Liver (tissue), 9 donors: ENCODE data around the gene IL13. TPM values are rescaled to one million over a fixed set of nuclear protein-coding genes. Genes with fewer than 3 reads are reported as not detected.

ENCODE experiments used
- DNase-seq: peaks from one replicate; pipeline ENCODE4 v3.0.0-alpha.2; 2017; ENCODE audit warnings: low spot score
- H3K27ac ChIP-seq, 2 donors: one replicate each; pipeline ENCODE4 v1.7.0; 2013; ENCODE audit warnings: inconsistent platforms in 2 of 2, low read length in 2 of 2, control low read depth in 1 of 2, low read depth in 1 of 2, mild to moderate bottlenecking in 1 of 2
- H3K27me3 ChIP-seq, 4 donors: one replicate each; pipeline versions ENCODE4 v1.6.1 to v1.7.0; 2013; ENCODE audit warnings: low read length in 3 of 4, inconsistent platforms in 1 of 4, mild to moderate bottlenecking in 1 of 4, moderate library complexity in 1 of 4; ENCODE audit not compliant: control insufficient read depth in 4 of 4, insufficient read depth in 4 of 4
- H3K36me3 ChIP-seq, 4 donors: one replicate each; pipeline versions ENCODE4 v1.6.1 to v1.7.0; 2013; ENCODE audit warnings: low read length in 3 of 4, mild to moderate bottlenecking in 3 of 4, low read depth in 1 of 4, moderate library complexity in 1 of 4; ENCODE audit not compliant: control insufficient read depth in 4 of 4, insufficient read depth in 3 of 4
- H3K4me1 ChIP-seq, 4 donors: one replicate each; pipeline versions ENCODE4 v1.6.1 to v1.7.0; 2013; ENCODE audit warnings: low read length in 3 of 4, mild to moderate bottlenecking in 3 of 4, moderate library complexity in 1 of 4; ENCODE audit not compliant: control insufficient read depth in 4 of 4, insufficient read depth in 4 of 4
- H3K4me3 ChIP-seq, 3 donors: one replicate each; pipeline versions ENCODE4 v1.6.1 to v1.7.0; 2013; ENCODE audit warnings: low read length in 3 of 3, control low read depth in 1 of 3, low read depth in 1 of 3, mild to moderate bottlenecking in 1 of 3
- H3K9ac ChIP-seq, 2 donors: one replicate each; pipeline ENCODE4 v1.7.0; 2013; ENCODE audit warnings: low read length in 2 of 2, mild to moderate bottlenecking in 2 of 2, moderate library complexity in 2 of 2, control low read depth in 1 of 2, low read depth in 1 of 2
- H3K9me3 ChIP-seq, 4 donors: one replicate each; pipeline versions ENCODE4 v1.6.1 to v1.7.0; 2013; ENCODE audit warnings: low read length in 3 of 4; ENCODE audit not compliant: control insufficient read depth in 4 of 4
- EGR1 ChIP-seq, 2 donors: IDR thresholded peaks; 2 replicates each; pipeline ENCODE4 v1.6.1; 2016 to 2018; ENCODE audit warnings: antibody characterized with exemption in 2 of 2, low read depth in 2 of 2
- FOXA1 ChIP-seq: IDR thresholded peaks from 2 replicates; pipeline ENCODE4 v1.6.1; 2016; ENCODE audit warnings: antibody characterized with exemption
- FOXA2 ChIP-seq: IDR thresholded peaks from 2 replicates; pipeline ENCODE4 v1.6.1; 2016; ENCODE audit warnings: antibody characterized with exemption
- GABPA ChIP-seq, 2 donors: IDR thresholded peaks in 1 of 2; conservative IDR thresholded peaks in 1 of 2; 2 replicates each; pipeline ENCODE4 v1.6.1; 2016; ENCODE audit warnings: antibody characterized with exemption in 2 of 2, mild to moderate bottlenecking in 1 of 2, moderate library complexity in 1 of 2
- HNF4A ChIP-seq, 2 donors: conservative IDR thresholded peaks; 2 replicates each; pipeline ENCODE4 v1.6.1; 2016; ENCODE audit warnings: antibody characterized with exemption in 2 of 2, mild to moderate bottlenecking in 2 of 2
- HNF4G ChIP-seq: IDR thresholded peaks from 2 replicates; pipeline ENCODE4 v1.6.1; 2016; ENCODE audit warnings: antibody characterized with exemption
- JUND ChIP-seq, 2 donors: IDR thresholded peaks; 2 replicates each; pipeline ENCODE4 v1.6.1; 2016; ENCODE audit warnings: antibody characterized with exemption in 2 of 2
- MAX ChIP-seq: IDR thresholded peaks from 2 replicates; pipeline ENCODE4 v1.6.1; 2016; ENCODE audit warnings: antibody characterized with exemption
- NR2F2 ChIP-seq: IDR thresholded peaks from 2 replicates; pipeline ENCODE4 v1.6.1; 2016; ENCODE audit warnings: antibody characterized with exemption
- RAD21 ChIP-seq, 2 donors: IDR thresholded peaks; 2 replicates each; pipeline ENCODE4 v1.6.1; 2016; ENCODE audit warnings: antibody characterized with exemption in 2 of 2, mild to moderate bottlenecking in 2 of 2
- REST ChIP-seq: IDR thresholded peaks from 2 replicates; pipeline ENCODE4 v1.6.1; 2016; ENCODE audit warnings: antibody characterized with exemption, mild to moderate bottlenecking
- RXRA ChIP-seq, 2 donors: IDR thresholded peaks; 2 replicates each; pipeline ENCODE4 v1.6.1; 2017 to 2018; ENCODE audit warnings: antibody characterized with exemption in 2 of 2, mild to moderate bottlenecking in 1 of 2
- TAF1 ChIP-seq: conservative IDR thresholded peaks from 2 replicates; pipeline ENCODE4 v1.6.1; 2016; ENCODE audit warnings: antibody characterized with exemption, mild to moderate bottlenecking
- YY1 ChIP-seq: IDR thresholded peaks from 2 replicates; pipeline ENCODE4 v1.6.1; 2016; ENCODE audit warnings: antibody characterized with exemption, mild to moderate bottlenecking
- ZBTB33 ChIP-seq: IDR thresholded peaks from 2 replicates; pipeline ENCODE4 v1.6.1; 2016; ENCODE audit warnings: antibody characterized with exemption
- WGBS: extraction: QIAGEN DNeasy Blood & Tissue Kit; methylation state at CpG from one replicate; pipeline ENCODE4 v1.1.7; 2013; 5-methylcytosine and 5-hydroxymethylcytosine counted together
- polyA plus RNA-seq, 2 donors: library from polyadenylated mRNA; stranded (reverse) in 1 of 2; unstranded in 1 of 2; fragments of 200-250 nt in 1 of 2; fragments of >200 nt in 1 of 2; fragmentation: Nextera tagmentation in 1 of 2; extraction: Ambion mirVana in 1 of 2; gene quantifications; one replicate each; pipeline versions ENCODE4 v1.2.1 to v1.2.3, GENCODE V29; 2013 to 2015
- total RNA-seq, 2 donors: library from RNA; depleted of rRNA; stranded (reverse); fragments of >200 nt; gene quantifications; one replicate each; pipeline ENCODE4 v1.2.3, GENCODE V29; 2014
- TF ChIP-seq, protein P1 (sequence below): fragments of 150-350 bp; IDR thresholded peaks from 2 replicates; pipeline ENCODE4 v1.5.1; 2017; ENCODE audit warnings: improper control_type of control experiment, low read depth, low read length; ENCODE audit not compliant: missing input control
- TF ChIP-seq, protein P2 (sequence below): IDR thresholded peaks from 2 replicates; pipeline ENCODE4 v1.6.1; 2016; ENCODE audit warnings: antibody characterized with exemption
- donor health status: healthy.
- donor health status: healthy.
- donor health status: healthy.
- donor health status: healthy.
- donor health status: healthy.

Gene IL13
- total and polyA plus RNA-seq, 4 donors, result not detected

GRCh38 chr5:132684491-132684890, 26.5 kb downstream of the IL13 start:
- Histone ChIP-seq H3K4me3 (no peak overlapping the region), H3K36me3 (no peaks in the 10 kb centered on the region), H3K27ac (no peak overlapping the region), H3K9ac (no peak overlapping the region), H3K9me3 (no peaks in the 10 kb centered on the region), H3K4me1 (no peaks in the 10 kb centered on the region), H3K27me3 (no peaks in the 10 kb centered on the region)
- DNase-seq, result no peak
- TF ChIP-seq HNF4A (conservative IDR thresholded peaks at IDR 0.05) (no peak), FOXA2 (no peak), JUND (IDR thresholded peaks at IDR 0.05) (no peak), RAD21 (IDR thresholded peaks at IDR 0.05) (no peak), HNF4G (no peak), GABPA (IDR thresholded peaks at IDR 0.05 in 1 of 2, conservative IDR thresholded peaks at IDR 0.05 in 1 of 2) (no peak)
- WGBS, result 85% methylated on average over 6 of the region's 6 CpGs

DNA sequence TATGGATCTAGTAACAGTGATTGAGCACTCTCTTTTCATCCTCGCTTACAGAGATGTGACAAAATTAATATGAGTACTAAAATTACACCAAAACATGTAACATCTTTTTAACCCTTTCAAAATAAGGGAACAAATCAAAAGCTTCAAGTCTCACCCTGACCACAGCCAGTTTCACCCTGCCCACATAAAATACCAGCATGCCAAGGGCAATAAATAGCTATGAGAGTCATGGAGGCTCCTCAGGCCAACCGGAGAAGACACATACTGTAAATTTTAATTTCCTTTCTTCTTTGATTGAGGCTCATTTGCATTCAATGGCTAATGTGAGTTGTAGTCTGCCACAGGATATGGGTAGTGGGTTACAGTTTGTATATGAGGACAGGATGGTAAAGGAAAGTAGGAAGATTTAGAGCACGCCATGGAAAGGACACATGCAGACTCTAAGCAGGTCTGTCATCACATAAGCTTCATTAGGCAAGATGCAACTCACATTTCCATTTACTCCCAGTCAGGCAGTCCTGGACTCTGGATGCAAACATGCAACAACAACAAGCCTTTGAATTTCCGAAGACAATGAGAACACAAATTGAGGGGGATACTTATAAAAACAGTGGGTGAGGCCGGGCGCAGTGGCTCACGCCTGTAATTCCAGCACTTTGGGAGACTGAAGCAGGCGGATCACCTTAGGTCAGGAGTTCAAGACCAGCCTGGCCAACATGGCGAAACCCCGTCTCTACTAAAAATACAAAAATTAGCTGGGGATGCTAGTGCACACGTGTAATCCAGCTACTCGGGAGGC, 27.1 kb downstream of the IL13 start:
- no peaks in the 10 kb centered on the region for H3K27me3 ChIP-seq
- no peak overlapping the region for H3K9ac ChIP-seq
- DNase-seq, result no peak
- TF ChIP-seq NR2F2 (no peak), MAX (no peak), REST (no peak), FOXA1 (no peak), ZBTB33 (no peak), HNF4A (conservative IDR thresholded peaks at IDR 0.05) (no peak), FOXA2 (no peak), HNF4G (no peak), TAF1 (no peak), RAD21 (IDR thresholded peaks at IDR 0.05) (no peak), RXRA (IDR thresholded peaks at IDR 0.05) (no peak), JUND (IDR thresholded peaks at IDR 0.05) (no peak), YY1 (no peak), EGR1 (IDR thresholded peaks at IDR 0.05; ENCODE audit: low read depth in 2 of 2) (no peak)
- TF ChIP-seq, protein P1, sequence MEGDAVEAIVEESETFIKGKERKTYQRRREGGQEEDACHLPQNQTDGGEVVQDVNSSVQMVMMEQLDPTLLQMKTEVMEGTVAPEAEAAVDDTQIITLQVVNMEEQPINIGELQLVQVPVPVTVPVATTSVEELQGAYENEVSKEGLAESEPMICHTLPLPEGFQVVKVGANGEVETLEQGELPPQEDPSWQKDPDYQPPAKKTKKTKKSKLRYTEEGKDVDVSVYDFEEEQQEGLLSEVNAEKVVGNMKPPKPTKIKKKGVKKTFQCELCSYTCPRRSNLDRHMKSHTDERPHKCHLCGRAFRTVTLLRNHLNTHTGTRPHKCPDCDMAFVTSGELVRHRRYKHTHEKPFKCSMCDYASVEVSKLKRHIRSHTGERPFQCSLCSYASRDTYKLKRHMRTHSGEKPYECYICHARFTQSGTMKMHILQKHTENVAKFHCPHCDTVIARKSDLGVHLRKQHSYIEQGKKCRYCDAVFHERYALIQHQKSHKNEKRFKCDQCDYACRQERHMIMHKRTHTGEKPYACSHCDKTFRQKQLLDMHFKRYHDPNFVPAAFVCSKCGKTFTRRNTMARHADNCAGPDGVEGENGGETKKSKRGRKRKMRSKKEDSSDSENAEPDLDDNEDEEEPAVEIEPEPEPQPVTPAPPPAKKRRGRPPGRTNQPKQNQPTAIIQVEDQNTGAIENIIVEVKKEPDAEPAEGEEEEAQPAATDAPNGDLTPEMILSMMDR, result no peak
- TF ChIP-seq, protein P2, sequence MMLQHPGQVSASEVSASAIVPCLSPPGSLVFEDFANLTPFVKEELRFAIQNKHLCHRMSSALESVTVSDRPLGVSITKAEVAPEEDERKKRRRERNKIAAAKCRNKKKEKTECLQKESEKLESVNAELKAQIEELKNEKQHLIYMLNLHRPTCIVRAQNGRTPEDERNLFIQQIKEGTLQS, result no peak
- no peak overlapping the region for H3K4me3 ChIP-seq
- H3K36me3 ChIP-seq, result no peaks in the 10 kb centered on the region
- no peaks in the 10 kb centered on the region for H3K4me1 ChIP-seq
- H3K9me3 ChIP-seq, result no peaks in the 10 kb centered on the region
- 92% methylated on average over 12 of the region's 12 CpGs for WGBS
- no peak overlapping the region for H3K27ac ChIP-seq
